ENCODE results near the gene RMI1. TPM values are rescaled to one million over a fixed set of nuclear protein-coding genes. Genes with fewer than 3 reads are reported as not detected.
A peak's percentile ranks its signal among the peaks of the same experiment; 100 is the strongest.

The RMI1 gene
- total and polyA plus RNA-seq, 2 experiments from 2014 or later = 4.2 to 5.8 TPM

DNA sequence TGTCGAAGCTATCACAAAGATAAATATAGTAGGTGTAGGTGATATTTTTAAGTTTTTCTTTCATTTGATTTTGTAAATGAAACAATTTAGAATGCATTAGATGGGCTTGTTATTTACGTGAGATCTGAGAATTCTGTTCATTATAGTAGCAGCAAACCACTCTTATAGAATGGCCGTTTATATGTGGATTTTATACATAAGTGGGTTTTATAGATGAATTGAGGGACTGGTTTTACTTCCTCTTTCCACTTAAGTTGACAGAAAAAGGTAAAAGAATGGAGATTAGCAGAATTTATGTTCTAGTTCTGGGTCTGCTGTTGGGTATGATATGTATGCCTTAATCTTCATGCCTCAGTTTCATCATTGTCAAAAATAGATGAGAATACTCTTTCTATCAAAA lies 5.6 kb downstream of the RMI1 start:
- Histone ChIP-seq H3K79me2 (peaks cover 70% of the 10 kb centered on the region), H2AFZ (no peak overlapping the region), H3K9me3 (ENCODE audit: low read depth) (no peaks in the 10 kb centered on the region), H3K36me3 (replicated peaks; ENCODE audit: insufficient read depth, low read depth) (no peaks in the 10 kb centered on the region), H4K20me1 (ENCODE audit: insufficient read depth, poor library complexity, severe bottlenecking) (no peaks in the 10 kb centered on the region), H3K4me3 (no peak overlapping the region), H3K27me3 (no peaks in the 10 kb centered on the region), H3K9me2 (replicated peaks; ENCODE audit: insufficient read depth) (no peaks in the 10 kb centered on the region), H3K4me1 (ENCODE audit: insufficient read depth) (peaks cover 6% of the 10 kb centered on the region), H3K4me2 (peak overlapping the region; percentile 38), H3K27ac (no peak overlapping the region)
- 89% methylated on average over 3 of the region's 3 CpGs for WGBS (ENCODE audit: low lambda C conversion rate, missing lambda C conversion rate)
- DNase-seq (ENCODE audit: low spot score) = no peak
- TF ChIP-seq EZH2phosphoT487 (IDR thresholded peaks at IDR 0.05; ENCODE audit: low read depth, severe bottlenecking, unreplicated experiment) = no peak
- TF ChIP-seq, protein P1, sequence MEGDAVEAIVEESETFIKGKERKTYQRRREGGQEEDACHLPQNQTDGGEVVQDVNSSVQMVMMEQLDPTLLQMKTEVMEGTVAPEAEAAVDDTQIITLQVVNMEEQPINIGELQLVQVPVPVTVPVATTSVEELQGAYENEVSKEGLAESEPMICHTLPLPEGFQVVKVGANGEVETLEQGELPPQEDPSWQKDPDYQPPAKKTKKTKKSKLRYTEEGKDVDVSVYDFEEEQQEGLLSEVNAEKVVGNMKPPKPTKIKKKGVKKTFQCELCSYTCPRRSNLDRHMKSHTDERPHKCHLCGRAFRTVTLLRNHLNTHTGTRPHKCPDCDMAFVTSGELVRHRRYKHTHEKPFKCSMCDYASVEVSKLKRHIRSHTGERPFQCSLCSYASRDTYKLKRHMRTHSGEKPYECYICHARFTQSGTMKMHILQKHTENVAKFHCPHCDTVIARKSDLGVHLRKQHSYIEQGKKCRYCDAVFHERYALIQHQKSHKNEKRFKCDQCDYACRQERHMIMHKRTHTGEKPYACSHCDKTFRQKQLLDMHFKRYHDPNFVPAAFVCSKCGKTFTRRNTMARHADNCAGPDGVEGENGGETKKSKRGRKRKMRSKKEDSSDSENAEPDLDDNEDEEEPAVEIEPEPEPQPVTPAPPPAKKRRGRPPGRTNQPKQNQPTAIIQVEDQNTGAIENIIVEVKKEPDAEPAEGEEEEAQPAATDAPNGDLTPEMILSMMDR (IDR thresholded peaks at IDR 0.05; ENCODE audit: poor library complexity) = no peak
- TF ChIP-seq EZH2 (IDR thresholded peaks at IDR 0.05; ENCODE audit: borderline replicate concordance) = no peak

DNA sequence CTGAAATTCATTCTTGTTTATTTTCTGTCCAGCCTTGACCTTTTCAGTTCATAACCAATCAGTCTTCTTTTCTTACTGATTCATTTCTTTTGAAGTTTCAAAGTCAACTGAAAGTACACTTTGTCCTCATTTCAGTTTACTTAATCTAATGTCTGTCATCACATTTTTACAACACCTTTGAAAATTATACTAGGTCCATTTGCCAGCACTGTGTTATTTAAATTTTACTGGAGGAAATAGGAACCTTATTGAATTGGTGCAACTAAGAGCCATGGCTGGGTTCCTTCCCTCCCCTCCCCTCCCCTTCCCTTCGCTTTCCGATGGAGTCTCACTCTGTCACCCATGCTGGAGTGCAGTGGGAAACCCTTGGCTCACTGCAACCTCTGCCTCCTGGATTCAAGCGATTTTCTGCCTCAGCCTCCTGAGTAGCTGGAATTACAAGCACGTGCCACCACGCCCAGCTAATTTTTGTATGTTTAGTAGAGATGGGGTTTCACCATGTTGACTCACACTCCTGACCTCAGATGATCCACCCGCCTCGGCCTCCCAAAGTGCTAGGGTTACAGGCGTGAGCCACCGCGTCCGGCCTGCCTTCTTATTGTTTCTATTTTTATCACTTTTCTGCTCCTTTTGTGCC lies 6.3 kb downstream of the RMI1 start:
- Histone ChIP-seq H3K4me3 (no peak overlapping the region), H3K4me2 (peak overlapping the region; percentile 38), H3K9me2 (replicated peaks; ENCODE audit: insufficient read depth) (no peaks in the 10 kb centered on the region)

DNA sequence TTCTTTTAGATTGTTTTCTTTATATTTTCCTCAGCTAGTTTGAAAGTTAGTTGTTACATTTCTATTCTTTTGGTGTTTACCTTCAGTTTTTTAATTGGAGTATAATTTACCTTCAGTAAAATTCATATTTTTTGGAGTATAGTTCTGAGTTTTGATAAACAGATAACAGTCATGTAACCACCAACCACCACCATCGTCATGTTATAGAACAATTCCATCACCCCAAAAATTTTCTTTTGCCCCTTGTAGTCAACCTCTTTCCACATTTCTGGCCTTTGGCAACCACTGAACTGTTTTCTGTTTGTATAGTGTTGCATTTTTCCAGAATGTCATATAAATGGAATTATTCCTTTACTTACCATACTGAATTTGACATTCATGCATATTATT lies 6.8 kb downstream of the RMI1 start:
- no peaks in the 10 kb centered on the region for H3K27me3 ChIP-seq
- H3K79me2 ChIP-seq = peaks cover 59% of the 10 kb centered on the region
- H3K9me3 ChIP-seq (ENCODE audit: low read depth) = no peaks in the 10 kb centered on the region
- no peaks in the 10 kb centered on the region for H3K9me2 ChIP-seq (replicated peaks; ENCODE audit: insufficient read depth)
- no peak for TF ChIP-seq EZH2phosphoT487 (IDR thresholded peaks at IDR 0.05; ENCODE audit: low read depth, severe bottlenecking, unreplicated experiment)
- TF ChIP-seq, protein P1 (IDR thresholded peaks at IDR 0.05; ENCODE audit: poor library complexity) = no peak
- no peak for TF ChIP-seq EZH2 (IDR thresholded peaks at IDR 0.05; ENCODE audit: borderline replicate concordance)
- no peak for DNase-seq (ENCODE audit: low spot score)
- no peaks in the 10 kb centered on the region for H3K4me1 ChIP-seq (ENCODE audit: insufficient read depth)
- peak overlapping the region; percentile 22 for H3K27ac ChIP-seq
- H3K36me3 ChIP-seq (replicated peaks; ENCODE audit: insufficient read depth, low read depth) = no peaks in the 10 kb centered on the region
- 100% methylated on average over 1 of the region's 1 CpG for WGBS (ENCODE audit: low lambda C conversion rate, missing lambda C conversion rate)
- no peak overlapping the region for H2AFZ ChIP-seq
- peak overlapping the region; percentile 38 for H3K4me2 ChIP-seq
- H4K20me1 ChIP-seq (ENCODE audit: insufficient read depth, poor library complexity, severe bottlenecking) = no peaks in the 10 kb centered on the region
- no peak overlapping the region for H3K4me3 ChIP-seq

More for the DNA sequence above, 6.3 kb downstream of the RMI1 start:
- DNase-seq (ENCODE audit: low spot score) = peak; percentile 20
- Histone ChIP-seq H2AFZ (no peak overlapping the region), H3K27me3 (no peaks in the 10 kb centered on the region), H3K79me2 (peaks cover 64% of the 10 kb centered on the region), H3K27ac (peak overlapping the region; percentile 22), H3K9me3 (ENCODE audit: low read depth) (no peaks in the 10 kb centered on the region), H3K4me1 (ENCODE audit: insufficient read depth) (peaks cover 2% of the 10 kb centered on the region), H3K36me3 (replicated peaks; ENCODE audit: insufficient read depth, low read depth) (no peaks in the 10 kb centered on the region), H4K20me1 (ENCODE audit: insufficient read depth, poor library complexity, severe bottlenecking) (no peaks in the 10 kb centered on the region)
- 64% methylated on average over 11 of the region's 11 CpGs for WGBS (ENCODE audit: low lambda C conversion rate, missing lambda C conversion rate)
- TF ChIP-seq EZH2phosphoT487 (IDR thresholded peaks at IDR 0.05; ENCODE audit: low read depth, severe bottlenecking, unreplicated experiment) (no peak), EZH2 (IDR thresholded peaks at IDR 0.05; ENCODE audit: borderline replicate concordance) (no peak)
- TF ChIP-seq, protein P1 (IDR thresholded peaks at IDR 0.05; ENCODE audit: poor library complexity) = no peak
